Hematopoietic multipotent progenitor cell treated with erythropoietin and hydrocortisone succinate and interleukin-3 and kit ligand, for 6 days (in vitro differentiated cells): ENCODE measurements around the gene CHIA.

Experiments used
- DNase-seq: peaks from one replicate; pipeline ENCODE4 v3.0.0-alpha.2; 2015

Gene CHIA

DNA sequence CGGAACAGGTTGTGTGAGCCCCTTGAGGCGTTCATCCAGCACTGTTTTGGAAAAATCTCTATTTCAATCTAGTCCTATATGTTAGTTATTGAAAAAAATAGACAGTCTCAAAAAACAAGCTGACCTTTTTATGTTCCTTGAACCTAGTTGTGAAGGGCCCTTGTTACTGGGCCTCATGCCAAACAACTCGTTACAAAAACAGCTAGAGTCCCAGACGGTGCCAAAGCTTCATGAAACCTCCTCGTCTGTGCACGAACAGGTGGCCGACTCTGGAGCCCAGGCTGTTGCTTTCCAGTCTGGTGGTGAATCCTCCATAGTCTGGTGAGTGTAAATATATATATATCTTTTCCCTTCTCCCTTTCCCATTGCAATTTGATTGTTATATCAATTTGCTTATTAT lies at the start of gene CHIA:
TSS of gene CHIA (plus strand) at position 222 of the 400 bp plus-strand sequence. CDS start 19,617 bp downstream, outside the sequence.
- DNase-seq, result no peak

GRCh38 chr1:111241797-111242196 lies 48.9 kb upstream of the CHIA start:
- DNase-seq, result no peak

DNA sequence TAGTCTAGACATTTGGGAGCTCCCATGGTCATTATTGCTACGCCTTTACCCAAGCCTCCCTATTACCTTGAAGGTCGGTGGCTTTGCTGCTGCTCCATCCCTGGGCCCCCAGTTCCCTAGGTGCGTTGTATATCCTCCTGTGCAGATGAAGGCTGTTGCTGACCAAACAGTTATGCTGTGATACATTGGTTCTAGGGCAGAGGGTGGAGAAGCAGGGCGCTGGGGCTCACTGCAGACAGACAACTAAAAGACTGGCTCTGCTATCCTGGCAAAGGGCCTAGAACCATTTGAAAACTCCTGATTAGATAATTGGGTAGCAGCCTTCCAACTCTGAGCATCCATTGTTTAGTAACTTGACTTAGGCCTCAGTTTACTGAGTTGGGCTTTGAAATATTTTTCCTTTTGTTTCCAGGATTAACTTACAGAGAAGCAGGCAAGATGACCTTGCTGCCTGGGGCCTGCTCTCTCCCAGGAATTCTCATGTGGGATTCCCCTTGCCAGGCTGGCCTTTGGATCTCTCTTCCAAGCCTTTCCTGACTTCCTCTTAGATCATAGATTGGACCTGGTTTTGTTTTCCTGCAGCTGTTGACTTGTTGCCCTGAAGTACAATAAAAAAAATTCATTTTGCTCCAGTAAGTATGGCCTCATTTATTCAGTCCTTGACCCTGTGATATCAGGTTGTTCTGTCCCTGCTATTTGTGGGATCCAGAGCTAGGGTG lies 47.7 kb upstream of the CHIA start:
- no peak for DNase-seq

DNA sequence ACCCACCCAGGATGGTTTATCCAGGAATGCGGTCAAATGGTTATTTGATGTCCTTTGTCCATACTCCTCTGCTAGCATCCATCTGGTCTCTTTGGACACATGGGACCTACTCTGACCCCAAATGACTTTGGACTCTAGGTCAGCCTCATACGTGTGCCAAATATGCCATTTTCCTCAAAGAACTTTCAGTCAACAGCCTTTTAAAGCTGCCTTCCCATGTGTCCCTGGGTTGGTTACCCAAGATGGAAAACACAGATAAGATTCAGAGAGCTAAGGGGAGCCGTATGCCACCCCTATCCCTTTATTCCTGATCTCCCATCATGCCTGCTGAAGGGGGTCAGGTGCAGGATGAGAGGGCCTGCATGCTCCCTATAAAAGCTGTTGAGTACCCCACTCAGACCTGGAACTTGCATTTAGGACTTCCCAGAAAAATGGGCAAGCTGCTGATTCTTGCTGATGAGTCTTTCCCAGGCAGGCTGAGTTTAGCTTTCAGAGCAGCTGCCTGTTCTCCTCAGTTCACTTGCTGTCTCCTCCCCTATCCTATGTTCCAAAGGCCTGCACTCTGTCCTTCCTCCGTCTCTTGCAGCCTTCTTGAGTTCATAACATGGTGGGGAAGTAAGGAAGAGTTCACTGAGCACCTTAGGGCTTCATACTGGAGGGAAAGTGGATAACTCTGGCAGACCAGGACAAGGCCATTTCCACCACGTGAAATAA lies 43.4 kb upstream of the CHIA start:
- DNase-seq, result no peak

DNA sequence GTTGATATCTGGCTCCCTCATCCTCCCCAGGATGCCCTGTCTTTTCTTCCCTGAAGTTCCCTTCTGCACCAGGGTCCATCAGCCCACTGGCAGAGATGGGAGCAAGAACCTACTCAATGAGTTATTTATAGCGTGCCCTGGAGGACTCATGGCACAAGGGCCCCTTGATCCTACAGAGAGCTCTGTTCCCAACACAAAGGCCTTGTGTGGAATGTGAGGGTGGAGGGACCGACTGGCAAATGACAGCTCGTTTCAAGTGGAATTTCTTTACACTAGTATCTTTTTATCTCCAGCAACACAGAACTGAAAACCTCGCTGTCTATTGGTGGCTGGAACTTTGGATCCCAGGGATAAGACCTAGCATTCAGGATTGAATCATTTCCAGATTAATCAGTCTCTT lies 40.7 kb upstream of the CHIA start:
- DNase-seq, result no peak

DNA sequence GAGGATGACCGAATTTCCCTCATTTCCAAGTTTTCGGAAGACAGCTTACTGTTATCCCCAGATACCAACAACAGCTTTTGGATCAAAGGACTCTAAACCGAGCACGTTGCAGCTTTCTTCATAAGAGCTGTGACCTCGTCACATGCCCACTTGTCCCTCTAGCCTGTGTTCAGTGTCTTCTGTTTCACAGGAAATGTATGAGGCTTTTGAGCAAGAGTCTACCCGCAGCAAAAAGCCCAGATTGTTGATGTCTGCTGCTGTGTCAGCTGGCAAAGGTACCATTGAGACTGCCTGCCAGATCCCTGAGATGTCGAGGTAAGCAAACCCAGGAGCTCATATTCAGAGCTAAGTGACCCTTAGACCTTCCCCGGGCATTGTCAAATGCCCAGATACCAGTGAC lies 39.1 kb upstream of the CHIA start:
- no peak for DNase-seq

DNA sequence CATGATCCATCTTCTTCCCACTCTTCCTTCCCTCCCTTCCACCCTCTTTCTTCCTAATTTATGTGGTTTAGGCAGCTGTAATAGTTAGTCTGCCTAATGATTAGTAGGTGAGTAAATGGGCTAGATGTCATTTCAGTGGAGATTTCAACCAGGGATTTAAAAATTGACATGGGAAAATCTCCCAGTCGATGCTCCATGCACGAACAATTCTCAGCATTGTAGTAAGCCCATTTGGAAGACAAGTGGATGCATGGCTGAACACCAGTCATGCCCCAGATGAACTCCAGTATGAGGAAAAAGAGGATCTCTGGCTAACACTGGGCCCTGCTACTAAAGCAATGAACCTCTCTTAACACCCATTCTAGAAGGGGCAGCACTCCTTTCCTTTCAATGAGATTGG lies 37.9 kb upstream of the CHIA start:
- no peak for DNase-seq

GRCh38 chr1:111253876-111254275 lies 36.8 kb upstream of the CHIA start:
- no peak for DNase-seq

DNA sequence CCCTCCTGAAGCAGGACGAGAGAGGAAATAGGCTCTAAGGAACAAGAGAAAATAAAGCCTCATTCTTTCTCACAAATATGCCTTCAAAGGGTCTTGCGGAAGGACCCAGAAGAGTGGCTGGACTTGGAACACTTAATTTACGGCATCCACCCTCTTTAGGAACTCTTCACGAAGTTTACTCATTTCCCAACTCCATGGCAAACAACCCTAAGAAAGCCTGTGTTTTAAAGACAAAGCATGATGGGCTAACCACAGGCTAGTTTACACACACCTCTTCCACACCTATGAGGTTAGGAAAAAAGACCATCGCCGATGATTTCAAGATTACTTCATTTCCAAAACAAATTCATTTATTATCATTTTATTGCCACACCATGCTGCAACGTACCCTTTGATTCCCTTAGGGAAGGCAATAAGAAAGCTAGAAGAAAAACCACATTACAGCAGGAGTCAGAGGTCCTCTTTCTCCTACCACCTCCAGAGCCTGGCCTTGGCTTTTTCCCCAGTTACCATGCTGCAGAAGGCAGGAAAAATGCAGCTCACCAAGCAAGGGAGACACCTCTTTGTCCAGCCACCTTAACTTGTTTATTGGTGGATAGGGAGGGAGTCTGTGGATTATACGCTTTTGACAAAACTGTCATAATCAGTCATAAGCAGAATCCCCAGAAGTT lies 33.5 kb upstream of the CHIA start:
- DNase-seq, result no peak

DNA sequence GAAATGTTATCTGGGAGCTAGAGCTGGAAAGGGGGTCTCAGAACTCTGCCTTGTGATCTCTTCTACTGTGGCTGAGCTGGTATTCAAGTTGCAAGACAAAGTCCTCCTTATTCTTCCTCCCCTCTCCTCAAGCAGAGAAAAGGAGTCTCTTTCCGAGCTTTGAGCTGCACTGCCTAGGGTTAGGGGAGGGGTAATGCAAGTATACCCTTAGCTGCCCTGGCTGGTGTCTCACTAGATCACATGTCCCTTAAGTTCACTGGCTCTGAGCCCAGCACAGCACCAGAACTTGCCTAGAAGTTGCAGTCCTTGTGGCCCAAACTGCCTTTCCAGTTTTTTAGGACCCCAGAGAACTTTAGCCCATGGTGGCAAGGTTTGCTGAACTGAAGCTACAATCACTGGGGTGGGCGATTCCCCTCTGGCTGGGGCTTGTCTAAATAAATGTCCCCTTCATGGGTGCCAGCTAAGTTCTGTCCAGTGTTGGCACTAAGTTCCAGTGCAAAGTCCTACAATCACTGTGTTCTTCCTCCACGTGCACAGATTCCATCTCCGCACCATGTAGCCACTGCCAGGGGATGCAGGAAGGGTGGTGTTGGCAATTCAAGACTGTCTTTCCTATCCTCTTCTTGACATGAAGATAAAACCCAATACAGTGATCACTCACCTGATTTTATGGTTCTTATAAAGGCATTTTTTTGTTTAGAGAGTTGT lies 22.7 kb upstream of the CHIA start:
- DNase-seq, result no peak

GRCh38 chr1:111269825-111270406 lies 20.7 kb upstream of the CHIA start:
- DNase-seq, result no peak

DNA sequence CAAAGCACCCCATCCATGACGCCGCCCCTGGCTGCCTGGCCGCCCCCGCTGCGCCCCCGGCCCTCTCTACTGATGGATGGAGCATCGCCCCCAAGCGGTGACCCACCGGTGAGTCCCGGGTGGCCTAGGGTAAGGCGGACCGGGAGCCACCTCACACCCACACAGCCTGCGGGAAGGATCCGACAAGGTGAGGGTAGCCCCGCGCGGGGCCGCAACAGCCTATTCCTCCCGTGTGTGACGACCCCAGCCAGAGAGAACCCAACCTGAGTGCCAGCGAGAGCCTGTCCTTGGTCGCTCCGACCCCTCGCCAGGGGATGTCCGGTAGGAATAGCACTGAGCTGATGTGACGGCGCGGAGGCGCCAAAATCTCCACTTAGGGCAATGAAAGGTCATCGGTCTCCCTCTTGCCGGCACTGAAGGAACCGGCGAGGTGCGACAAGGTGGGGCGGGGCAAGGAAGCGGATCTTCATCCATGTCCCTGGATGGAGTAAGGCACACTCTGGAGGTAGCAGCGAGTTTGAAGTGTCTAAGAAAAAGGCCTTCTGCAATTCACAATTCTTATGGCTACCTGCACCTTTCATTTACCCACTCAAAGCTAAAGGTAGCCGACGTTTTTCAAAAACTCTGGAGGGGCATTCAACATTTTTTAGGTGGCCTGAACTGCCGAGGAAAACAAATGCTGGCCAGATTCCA lies 19.7 kb upstream of the CHIA start:
- no peak for DNase-seq

- no peak for DNase-seq
These were observed 19.2 kb upstream of the CHIA start for GRCh38 chr1:111271464-111271801.

- no peak for DNase-seq
These were observed 18.6 kb upstream of the CHIA start for GRCh38 chr1:111272081-111272480.

- DNase-seq, result no peak
These were observed 16.0 kb upstream of the CHIA start for GRCh38 chr1:111274653-111275052.

DNA sequence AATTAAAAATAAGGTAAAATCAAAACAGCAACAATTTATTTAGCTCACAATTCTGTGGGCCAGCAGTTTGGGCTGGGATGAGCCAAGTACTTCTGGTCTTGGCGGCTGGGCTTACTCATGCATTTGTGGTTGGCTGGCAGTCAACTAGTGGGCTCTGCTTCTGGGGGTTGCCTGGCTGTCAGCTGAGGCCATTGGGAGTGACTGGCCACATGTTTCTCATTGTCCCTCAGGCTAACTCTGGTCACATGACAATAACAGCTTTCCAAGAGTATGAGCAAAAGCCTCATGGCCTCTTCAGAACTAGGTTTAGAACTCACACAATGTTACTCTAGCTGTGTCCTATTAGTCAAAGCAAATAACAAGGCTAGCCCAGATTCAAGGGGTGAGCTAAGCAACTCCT lies 15.6 kb upstream of the CHIA start:
- no peak for DNase-seq

DNA sequence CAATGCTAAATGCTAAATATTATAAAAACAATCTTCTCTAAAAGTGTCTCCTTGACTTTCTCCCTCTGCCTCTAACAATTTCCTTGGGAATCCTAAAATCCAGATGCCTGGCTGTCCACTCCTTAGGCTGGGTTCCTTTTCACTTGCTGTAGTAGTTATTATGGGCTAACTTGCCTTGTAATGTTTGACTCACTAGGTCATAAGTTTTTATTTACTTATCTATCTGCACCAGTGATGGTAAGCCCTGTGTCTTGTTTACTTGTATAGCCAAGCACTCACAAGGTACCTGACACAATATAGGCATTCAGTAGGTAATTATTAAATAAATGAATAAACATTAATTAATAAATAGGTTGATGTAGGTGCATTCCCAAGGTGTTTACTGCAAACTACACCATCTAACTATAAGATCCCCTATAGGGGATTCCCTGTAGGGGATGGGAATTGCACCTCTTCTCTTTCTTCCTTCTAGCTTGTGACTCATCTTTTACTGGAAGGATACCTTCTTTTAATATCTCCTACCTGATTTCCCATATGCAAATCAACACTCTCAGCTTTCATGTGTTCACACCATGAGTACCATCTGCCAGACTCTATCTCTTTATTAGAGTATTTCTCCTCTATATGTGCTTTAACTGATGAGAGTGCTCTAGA lies 14.7 kb upstream of the CHIA start:
- no peak for DNase-seq

DNA sequence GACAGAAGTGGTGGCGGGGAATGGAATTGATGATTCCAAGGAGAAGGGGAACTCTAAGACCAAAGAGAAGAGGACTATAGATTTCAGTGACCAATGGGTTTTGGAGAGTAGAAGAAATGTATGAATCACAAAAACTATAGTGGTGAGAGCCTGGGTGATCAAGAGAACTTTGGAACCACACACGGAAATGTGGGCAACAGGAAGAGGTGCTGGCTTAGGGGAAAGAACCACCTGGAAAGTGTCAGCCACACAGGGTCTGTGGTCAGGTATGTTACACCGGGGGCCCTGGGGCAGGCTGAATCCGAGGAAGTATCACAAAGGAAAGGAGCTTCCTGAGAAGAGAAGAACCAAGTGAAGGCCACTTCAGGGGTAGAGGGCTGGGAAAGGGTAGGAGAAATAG lies 11.5 kb upstream of the CHIA start:
- no peak for DNase-seq

DNA sequence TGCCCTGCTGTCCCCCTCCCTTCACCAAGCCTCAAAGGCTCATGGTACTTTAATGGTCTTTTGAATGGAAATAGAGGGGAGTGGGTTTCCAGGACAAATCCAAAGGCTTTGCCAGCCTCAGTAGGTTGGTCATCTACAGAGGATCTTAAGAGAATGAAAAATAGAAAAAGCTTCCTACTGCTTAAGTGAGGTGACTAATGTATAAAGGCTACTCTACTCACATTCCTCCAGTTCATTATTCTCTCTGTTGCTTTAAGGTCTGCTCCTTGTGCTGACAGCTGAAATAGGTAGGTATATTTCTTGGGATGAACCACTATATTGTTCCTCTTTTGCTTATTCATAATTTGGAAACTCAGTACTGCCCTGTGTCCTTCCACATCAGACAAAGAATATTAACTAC lies 10.4 kb upstream of the CHIA start:
- DNase-seq, result no peak

GRCh38 chr1:111281411-111281810 lies 9.2 kb upstream of the CHIA start:
- DNase-seq, result no peak

DNA sequence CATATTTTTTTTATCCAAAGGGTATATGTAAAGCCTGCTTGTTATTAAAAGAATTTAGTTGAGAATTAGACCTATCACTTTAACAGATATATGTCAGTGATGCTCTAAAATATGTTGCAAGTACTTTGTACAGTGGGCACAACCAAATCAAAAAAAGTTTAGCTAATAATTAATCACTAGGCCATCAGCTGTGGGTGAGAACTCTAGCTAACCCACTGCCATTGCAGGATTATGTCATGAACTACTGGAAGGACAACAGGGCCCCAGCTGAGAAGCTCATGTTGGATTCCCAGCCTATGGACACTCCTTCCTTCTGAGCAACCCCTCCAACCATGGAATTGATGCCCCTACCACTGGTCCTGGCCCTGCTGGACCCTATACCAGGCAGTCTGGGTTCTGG lies 6.8 kb upstream of the CHIA start:
- no peak for DNase-seq

DNA sequence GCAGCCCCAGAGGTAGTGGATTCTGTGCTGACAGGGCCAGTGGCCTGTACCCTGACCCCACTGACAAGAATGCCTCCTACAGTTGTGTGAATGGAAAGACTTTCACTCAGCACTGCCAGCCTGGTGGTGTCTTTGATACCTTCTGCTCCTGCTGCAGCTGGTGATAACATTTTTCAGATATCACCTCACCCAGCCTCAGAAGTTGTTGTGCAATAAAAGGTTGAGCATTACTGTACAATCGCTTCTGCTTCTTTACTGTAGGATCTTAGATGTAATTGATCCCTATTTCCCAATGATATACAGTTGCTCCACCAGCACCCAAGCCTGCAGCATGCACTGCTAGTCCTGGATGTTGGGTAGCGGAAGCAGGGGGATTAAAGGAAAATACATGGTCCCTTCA lies 4.8 kb upstream of the CHIA start:
- no peak for DNase-seq
